GM18858 (cell line): Measurements from ENCODE around the gene SULT1E1.
A peak's percentile ranks its signal among the peaks of the same experiment; 100 is the strongest.

Experiments
- ATAC-seq: cut with Tn5 transposase; IDR thresholded peaks from one replicate; pipeline ENCODE4 v1.9.1; 2021; ENCODE audit not compliant: unreplicated experiment

Gene SULT1E1

GRCh38 chr4:69860052-69860451 is at the start of gene SULT1E1:
SULT1E1 (minus strand) TSS chr4:69860145; CDS start chr4:69857644, 2,501 bp downstream.
- no peak for ATAC-seq

GRCh38 chr4:69909195-69909594 is 49.2 kb upstream of the SULT1E1 start:
- peak; percentile 44 for ATAC-seq

GRCh38 chr4:69907151-69907550 is 47.2 kb upstream of the SULT1E1 start:
- ATAC-seq, result no peak

DNA sequence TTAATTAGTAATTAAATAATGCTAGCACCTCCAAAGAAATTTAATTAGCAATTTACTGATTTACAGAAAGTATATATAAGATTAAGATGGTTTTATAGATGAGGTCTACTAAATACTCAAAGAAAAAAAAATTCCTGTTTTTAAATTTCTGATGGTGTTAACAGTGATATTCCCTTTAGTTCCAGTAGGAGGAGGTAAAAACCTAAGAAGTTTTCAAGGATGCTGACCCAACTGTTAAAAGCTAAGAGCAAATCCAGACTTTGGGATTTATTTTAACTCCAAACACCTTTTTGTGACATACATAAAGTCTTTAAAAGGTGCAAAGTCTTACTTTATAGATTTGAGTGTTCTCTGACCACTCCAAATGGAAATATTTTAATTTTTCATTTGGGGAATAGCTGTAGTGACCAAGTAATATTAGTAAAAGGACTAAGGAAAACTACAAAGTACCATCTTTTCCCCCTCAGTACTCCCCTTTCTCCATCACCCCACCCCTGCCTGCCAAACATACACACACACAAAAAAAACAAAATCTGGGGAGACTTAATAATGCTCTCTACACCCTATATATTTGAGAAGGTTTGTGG is 36.7 kb upstream of the SULT1E1 start:
- ATAC-seq, result no peak

- ATAC-seq, result no peak
Measured at GRCh38 chr4:69894721-69895120, 34.8 kb upstream of the SULT1E1 start.

DNA sequence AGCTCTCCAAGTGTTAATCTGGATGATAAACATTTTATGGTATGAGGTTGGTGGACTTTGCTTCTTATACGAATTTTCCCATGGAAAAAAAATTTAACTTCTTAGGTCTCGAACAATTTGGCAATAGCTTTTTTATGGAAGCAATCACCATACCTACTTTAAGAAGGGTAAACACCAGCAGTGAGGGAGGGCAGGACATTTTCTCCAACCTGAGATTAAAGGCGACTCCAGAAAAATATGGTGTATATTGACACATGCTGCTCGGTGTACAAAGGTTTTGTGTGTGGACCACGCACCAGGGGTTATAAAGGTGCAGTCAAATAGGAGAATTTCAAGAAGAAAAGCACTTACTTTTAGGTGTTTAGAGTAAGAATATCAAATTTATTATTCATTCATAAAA is 34.2 kb upstream of the SULT1E1 start:
- ATAC-seq, result no peak

DNA sequence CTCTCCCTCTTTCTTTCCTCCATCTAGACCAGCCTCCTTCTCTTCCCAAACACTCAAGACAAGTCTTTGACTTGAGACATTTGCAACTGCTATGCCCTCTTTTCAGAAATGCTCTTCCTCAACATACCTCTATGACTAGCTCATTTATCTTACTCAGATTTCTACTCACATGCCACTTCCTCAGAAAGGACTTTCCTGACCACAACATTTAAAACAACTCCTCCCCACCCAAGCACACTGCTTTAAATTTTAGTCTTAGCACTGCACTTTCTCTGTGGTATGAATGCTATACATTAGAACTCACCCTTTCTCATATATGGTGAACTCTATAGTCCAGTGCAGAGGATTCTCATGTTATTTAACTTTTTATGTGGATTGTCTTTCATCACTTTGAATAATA is 28.4 kb upstream of the SULT1E1 start:
- no peak for ATAC-seq

DNA sequence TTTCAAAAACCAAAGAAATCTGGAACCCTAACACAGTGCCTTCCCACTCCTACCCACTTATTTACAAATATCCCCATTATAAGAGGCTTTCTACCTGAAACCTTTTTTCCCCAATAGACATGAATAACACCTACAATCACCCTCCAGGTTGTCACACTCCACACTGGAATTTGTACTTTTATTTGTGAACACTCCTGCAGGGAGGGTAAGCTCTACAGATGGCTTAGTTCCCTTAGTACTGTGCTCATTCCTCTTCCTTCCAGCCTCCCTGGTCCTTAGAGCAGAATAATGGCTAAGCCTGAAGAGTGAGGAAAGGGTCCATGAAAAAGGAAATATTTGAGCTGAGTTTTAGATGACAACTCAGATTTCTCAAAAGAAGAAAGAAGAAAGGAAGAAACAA is 22.2 kb upstream of the SULT1E1 start:
- ATAC-seq, result no peak

GRCh38 chr4:69881173-69881773 is 21.3 kb upstream of the SULT1E1 start:
- peak; percentile 87 for ATAC-seq

DNA sequence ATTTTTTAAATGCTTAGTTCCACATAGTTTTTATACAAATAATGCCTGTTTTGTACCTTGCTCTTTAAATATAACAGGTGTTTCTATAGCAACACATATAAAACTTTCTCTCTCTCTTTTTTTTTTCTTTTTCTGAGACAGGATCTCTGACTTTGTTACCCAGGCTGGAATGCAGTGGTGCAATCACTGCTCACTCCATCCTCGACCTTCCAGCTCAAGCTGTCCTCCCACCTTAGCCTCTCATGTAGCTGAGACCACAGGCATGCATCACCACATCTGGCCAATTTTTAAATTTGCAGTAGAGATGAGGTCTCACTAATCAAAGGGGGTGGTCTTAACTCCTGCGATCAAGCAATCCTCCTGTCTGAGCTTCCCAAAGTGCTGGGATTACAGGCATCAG is 18.3 kb upstream of the SULT1E1 start:
- ATAC-seq, result no peak

DNA sequence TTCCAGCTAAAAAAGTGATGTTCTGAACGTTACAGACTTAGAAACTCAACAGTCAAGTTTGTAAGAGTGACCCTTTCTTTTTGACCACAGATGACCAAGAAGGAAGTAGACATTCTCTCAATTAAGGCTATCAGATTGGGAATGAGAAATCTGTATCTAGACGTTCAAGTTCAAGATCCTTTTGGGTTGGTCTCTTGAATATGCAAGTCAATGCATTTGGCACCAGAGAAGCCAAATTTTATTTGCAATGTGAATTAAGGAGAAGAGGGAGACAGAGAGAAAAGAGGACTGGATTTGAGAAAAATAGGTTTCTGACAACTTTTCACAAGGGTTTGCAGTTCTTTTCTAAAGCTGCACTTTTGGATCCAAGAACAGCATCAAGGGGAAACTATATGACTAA is 17.5 kb upstream of the SULT1E1 start:
- ATAC-seq, result no peak

DNA sequence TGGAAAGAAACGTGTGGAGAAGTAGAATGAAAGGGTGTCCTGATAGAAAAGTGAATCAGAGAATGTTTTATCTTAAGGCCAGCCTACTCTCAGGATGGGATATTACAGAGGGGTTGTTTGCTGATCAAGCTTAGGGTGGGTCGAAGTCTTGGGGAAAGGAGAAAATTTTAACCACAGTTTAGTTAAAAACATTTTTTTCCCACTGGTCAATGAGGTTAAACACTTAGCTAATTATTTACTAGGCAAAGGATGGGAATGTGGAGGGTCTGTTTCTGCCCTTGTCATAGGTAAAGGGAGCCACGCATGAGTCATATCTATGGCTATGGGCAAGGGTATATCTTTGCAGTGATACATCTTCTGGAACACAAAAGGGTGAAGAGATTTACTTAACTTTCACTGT is 16.1 kb upstream of the SULT1E1 start:
- ATAC-seq, result no peak

DNA sequence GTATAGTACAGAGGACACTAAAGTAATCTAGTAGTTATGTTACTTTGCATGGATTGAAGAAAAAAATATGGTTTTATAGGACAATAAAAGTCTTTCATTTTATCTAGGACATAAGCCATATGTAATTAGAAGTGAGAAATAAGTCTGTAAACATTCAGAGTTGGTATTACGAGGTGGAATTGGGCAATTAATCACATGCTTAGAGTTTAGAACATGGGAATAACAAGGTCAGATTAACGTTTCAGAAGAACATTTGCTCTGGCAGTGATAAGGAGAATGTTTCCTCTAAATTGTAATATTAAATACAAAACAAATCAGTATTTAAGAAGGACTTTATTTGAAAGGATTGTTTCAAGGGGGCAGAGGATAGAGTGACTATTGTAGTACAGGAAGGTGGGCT is 15.6 kb upstream of the SULT1E1 start:
- no peak for ATAC-seq

DNA sequence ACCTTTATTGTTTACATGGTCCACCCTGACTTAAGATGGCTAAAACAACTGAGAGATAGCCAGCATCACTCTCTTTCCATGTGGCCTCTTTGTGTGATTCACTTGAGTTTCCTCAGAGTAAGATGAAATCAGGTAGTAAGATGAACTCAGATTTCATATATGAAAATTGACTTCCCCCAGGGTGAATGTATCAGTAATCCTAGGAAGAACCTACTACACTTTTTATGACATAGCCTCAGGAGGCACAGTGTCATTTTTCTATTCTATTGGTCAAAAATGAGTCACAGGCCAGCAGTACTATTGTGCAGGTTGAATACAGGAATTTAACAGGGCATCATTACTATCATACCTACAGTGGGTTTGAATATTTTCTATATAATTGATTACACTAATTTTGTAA is 14.6 kb upstream of the SULT1E1 start:
- ATAC-seq, result no peak

GRCh38 chr4:69861756-69862155 is 1.8 kb upstream of the SULT1E1 start:
- no peak for ATAC-seq

DNA sequence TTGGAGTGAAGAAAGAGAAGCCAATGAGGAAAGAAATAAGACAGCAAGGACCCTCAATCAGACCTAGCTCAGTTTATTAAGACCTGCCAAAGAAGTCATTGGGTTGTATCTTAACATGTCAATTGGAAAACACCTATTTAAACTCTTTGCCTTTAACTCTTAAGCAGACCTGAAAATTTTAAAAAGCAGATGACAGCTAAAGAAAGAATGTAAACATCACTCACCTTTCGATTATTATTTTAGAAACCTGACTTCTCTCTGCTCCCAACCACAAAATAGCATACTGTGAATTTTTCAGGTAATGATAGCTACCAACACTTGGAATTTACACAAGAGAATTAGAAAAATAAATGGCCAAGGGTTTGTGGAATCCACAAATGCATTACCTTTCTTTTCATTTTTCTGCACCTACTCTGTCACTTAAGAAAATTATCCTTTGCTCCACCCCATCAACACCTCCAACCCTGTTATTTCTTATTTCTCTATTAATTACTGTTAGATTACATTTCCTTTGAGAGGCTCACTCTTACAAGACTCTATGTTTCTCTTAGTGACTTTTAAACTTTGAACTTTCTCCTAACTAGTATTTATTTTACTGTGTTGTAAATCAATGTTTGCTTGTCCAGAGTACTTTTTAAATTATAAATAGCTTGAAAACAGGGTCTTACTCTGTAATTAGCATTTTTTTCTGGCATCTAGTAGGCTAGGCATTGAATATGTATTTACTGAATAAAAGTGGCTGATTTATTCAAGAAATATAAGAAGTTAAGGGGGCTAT is 765 bp upstream of the SULT1E1 start:
- no peak for ATAC-seq

DNA sequence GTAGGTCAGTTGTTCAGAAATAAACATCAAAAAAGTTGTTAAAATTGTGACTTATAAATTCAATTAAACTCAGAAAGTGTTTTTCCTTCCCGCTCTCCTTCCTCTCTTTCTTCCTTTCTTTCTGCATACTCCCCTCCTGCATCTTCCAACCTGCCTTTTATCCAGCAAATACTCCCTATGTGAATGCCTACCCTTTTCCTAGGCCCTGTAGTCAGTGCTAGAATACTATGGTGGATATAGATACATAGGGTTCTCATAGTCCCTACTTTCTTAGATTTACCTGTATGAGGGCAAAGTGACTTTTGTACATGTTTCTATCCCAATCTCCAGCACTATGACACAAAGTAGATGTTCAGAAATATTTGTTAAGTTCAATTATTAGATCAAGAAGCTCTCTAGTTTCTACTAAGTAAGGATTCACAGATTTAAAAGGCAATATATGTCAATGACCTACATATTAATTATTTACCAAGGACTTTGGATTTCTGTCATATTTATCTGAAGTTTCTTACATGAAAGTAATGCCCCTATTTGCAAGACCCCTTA is 732 bp downstream of the SULT1E1 start:
- no peak for ATAC-seq

DNA sequence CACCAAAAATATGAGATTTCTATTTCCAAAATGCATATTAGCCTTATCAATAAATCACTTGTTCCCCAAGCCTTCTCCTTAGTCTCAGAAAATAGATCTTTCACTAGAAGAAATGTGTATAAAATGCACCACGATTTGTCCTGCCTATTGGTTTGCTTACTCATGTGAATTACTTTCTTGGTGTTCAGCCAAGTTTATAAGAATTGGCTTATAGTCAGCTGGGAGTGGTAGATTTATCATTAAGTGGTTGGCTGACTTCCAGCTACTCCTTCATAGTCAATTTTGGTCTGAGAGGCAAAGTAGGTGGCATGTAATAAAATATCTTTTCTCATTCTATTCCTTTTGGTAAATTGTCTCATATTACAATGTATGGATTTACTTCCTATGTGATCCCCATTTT is 1.3 kb downstream of the SULT1E1 start:
- ATAC-seq, result no peak

GRCh38 chr4:69855822-69856221 is 4.1 kb downstream of the SULT1E1 start:
- ATAC-seq, result no peak

GRCh38 chr4:69849969-69850368 is 10.0 kb downstream of the SULT1E1 start:
- peak; percentile 93 for ATAC-seq

DNA sequence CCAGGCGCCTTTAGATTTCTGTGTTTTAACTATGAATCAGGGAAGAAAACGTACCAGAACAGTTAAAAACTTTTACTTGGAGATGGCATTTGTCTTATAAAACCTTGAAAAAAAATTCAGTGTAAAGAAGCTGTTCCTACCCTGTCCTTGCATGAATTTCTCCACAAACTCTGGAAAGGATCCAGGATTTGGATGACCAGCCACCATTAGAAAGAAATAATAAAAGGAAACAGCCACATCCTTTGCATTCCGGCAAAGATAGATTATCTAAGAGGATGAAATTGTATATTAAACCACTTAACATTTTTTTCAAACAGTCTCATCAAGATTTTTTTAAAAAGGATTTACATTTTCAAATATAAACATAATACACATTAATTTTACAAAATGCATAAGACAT is 10.6 kb downstream of the SULT1E1 start:
- ATAC-seq, result no peak

DNA sequence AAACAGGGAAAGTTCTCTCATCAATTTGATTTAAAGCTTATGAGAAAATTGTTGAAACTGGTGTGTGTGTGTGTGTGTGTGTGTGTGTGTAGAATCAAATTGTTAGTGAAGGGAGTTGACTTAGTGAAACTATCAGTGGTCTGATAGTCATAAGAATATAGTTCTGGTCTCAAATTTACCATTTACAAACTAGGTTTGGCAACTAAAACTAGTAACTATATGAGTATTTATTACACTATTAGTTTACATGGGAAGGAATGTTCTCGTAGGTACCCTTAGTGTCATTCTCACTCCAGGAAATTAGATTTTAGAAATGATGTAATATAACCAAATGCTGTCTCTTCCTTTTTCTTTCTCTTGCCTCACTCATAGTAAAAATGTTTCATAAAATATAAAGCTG is 11.9 kb downstream of the SULT1E1 start:
- no peak for ATAC-seq
